ENCODE results near the gene ADARB1.

GRCh38 chr21:45234965-45235364 lies 160.6 kb downstream of the ADARB1 start:
- TF ChIP-seq POLR2A (IDR thresholded peaks at IDR 0.05; ENCODE audit: low read depth), result no peak
- no peak for TF ChIP-seq CTCF (IDR thresholded peaks at IDR 0.05)
- TF ChIP-seq EP300 (IDR thresholded peaks at IDR 0.05), result no peak
- TF ChIP-seq POLR2AphosphoS5 (IDR thresholded peaks at IDR 0.05), result no peak
